Muscle layer of duodenum (tissue), 2 donors: ENCODE data around the gene MSLN.
"Not testable (repeated sequence)": the region's sequence is repeated elsewhere in the genome, so short reads cannot be mapped to it uniquely, and the experiment has no call there.

ENCODE experiments used
- H3K27ac ChIP-seq: one replicate; pipeline ENCODE4 v1.7.0; 2013; ENCODE audit warnings: mild to moderate bottlenecking, low read length
- H3K27me3 ChIP-seq: one replicate; pipeline ENCODE4 v1.7.0; 2013; ENCODE audit warnings: low read depth, mild to moderate bottlenecking, control low read depth, low read length
- H3K36me3 ChIP-seq, 2 donors: one replicate each; pipeline ENCODE4 v1.7.0; 2013; ENCODE audit warnings: low read length in 2 of 2, control low read depth in 1 of 2, mild to moderate bottlenecking in 1 of 2; ENCODE audit not compliant: insufficient read depth in 2 of 2, control insufficient read depth in 1 of 2
- H3K4me1 ChIP-seq, 2 donors: one replicate each; pipeline ENCODE4 v1.7.0; 2013; ENCODE audit warnings: low read length in 2 of 2, mild to moderate bottlenecking in 2 of 2, control low read depth in 1 of 2, moderate library complexity in 1 of 2; ENCODE audit not compliant: insufficient read depth in 2 of 2, control insufficient read depth in 1 of 2
- H3K4me3 ChIP-seq, 2 donors: one replicate each; pipeline ENCODE4 v1.7.0; 2013; ENCODE audit warnings: low read length in 2 of 2, low read depth in 1 of 2, mild to moderate bottlenecking in 1 of 2
- H3K9me3 ChIP-seq, 2 donors: one replicate each; pipeline ENCODE4 v1.7.0; 2013; ENCODE audit warnings: low read length in 2 of 2, control low read depth in 1 of 2, mild to moderate bottlenecking in 1 of 2; ENCODE audit not compliant: control insufficient read depth in 1 of 2
- donor health status: healthy.

The MSLN gene

DNA sequence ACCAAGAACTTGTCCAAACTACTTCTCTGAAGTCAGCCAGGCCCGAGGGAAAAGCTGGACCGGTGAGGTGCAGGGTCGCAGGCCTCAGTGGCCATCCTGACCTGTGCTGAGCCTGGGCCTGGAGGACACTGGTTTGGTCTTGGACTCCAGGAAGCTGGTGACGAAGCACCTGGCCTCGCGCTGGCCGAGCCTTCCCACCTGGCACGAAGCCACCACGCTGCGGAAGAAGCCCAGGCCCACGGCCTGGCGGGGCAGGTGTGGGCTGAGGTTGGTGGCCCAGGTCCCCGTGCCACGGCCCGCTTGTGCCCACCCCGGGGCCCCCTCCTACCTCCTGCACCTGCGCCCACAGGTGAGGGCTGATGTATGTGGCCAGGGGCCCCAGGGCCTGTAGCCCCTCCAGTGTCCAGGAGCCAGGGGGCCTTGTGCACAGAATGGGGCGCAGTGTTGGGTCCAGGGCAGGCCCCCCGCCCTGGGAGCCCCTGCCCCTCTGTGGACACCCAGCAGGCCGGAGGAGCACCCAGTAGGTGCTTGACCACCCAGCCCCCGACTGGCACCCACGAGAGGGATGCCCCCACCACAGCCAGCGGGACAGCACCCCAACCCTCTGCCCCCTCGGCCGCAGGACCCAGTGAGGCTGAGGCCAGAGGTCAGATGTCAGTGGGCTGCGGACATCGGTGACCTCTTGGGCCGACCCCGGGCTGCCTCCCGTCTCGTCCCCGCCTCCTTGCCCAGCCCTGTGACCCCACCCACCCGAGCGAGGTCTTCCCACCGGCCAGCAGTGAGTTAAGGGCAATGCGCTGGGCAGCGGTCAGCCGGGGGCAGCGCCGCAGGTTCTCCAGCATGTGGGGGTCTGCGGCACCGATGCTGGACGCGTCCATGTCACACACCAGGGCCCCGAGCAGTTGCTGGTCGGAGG, 13.8 kb downstream of the MSLN start:
- Histone ChIP-seq H3K27ac (no peak overlapping the region), H3K9me3 (no peaks in the 10 kb centered on the region), H3K4me1 (no peaks in the 10 kb centered on the region), H3K27me3 (no peaks in the 10 kb centered on the region), H3K4me3 (no peak overlapping the region), H3K36me3 (no peaks in the 10 kb centered on the region)

DNA sequence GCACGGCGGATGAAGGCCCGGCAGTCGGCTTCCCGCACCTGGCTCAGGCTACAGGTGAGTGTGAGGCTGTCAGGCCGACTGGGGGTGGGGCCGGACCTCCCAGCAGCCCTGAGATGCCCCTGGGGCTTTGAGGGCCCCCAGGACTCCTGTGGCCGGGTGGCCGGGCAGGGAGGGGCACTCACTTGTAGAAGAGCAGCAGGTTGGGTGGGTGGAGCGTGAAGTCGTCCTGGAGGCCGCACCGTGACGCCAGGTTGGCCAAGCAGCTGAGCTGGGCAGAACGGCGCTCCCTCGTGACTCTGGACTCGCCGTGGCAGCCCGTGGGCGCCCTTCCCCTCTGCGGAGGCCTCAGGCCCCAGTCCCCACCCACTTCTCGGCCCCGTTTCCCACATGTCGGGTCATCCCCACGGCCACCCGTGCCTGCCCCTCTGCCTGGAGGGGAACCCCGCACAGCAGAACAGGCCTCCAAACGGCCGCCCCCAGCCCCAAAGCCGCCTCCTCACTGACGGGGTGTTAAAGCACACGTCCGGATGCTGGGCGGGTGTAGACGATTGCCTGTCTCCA, 14.8 kb downstream of the MSLN start:
- H3K36me3 ChIP-seq: no peaks in the 10 kb centered on the region
- no peaks in the 10 kb centered on the region for H3K27me3 ChIP-seq
- no peak overlapping the region for H3K27ac ChIP-seq
- no peaks in the 10 kb centered on the region for H3K9me3 ChIP-seq
- no peaks in the 10 kb centered on the region for H3K4me1 ChIP-seq
- no peak overlapping the region for H3K4me3 ChIP-seq

DNA sequence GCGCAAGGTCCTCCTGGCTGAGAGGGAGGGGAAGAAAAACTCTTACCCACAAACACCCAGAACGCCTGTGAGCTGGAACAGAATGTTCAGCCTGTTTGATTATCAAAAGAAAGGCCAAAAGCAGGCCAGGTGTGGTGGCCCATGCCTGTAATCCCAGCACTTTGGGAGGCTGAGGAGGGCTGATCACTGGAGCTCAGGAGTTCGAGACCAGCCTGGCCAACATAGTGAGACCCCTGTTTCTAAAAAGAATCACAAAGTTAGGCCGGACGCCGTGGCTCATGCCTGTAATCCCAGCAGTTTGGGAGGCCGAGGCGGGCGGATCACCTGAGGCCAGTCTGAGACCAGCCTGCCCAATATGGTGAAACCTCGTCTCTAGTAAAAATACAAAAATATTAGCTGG, 15.8 kb downstream of the MSLN start:
- not testable (repeated sequence) for H3K4me1 ChIP-seq, H3K4me3 ChIP-seq, H3K27me3 ChIP-seq, H3K36me3 ChIP-seq, H3K27ac ChIP-seq, H3K9me3 ChIP-seq

DNA sequence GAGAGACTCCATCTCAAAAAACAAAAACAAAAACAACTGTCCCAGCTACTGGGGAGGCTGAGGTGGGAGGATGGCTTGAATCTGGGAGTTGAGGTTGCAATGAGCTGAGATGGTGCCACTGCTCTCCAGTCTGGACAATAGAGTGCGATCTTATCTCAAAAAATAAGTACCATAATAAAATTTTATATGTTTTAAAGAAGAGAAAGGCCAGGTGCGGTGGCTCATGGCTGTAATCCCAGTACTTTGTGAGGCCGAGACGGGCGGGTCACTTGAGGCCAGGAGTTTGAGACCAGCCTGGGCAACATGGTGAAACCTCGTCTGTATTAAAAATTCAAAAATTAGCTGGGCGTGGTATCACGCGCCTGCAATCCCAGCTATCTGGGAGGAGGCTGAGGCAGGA, 16.3 kb downstream of the MSLN start:
- Histone ChIP-seq H3K36me3 (no peaks in the 10 kb centered on the region), H3K27me3 (no peaks in the 10 kb centered on the region)

GRCh38 chr16:777826-778225, 17.3 kb downstream of the MSLN start:
- no peaks in the 10 kb centered on the region for H3K36me3 ChIP-seq
- no peaks in the 10 kb centered on the region for H3K27me3 ChIP-seq
- no peaks in the 10 kb centered on the region for H3K9me3 ChIP-seq
- H3K4me1 ChIP-seq: no peaks in the 10 kb centered on the region
- no peak overlapping the region for H3K27ac ChIP-seq
- H3K4me3 ChIP-seq: no peak overlapping the region

More for the DNA sequence above, 16.3 kb downstream of the MSLN start:
- Histone ChIP-seq H3K4me1 (no peaks in the 10 kb centered on the region), H3K4me3 (no peak overlapping the region), H3K27ac (no peak overlapping the region), H3K9me3 (no peaks in the 10 kb centered on the region)

DNA sequence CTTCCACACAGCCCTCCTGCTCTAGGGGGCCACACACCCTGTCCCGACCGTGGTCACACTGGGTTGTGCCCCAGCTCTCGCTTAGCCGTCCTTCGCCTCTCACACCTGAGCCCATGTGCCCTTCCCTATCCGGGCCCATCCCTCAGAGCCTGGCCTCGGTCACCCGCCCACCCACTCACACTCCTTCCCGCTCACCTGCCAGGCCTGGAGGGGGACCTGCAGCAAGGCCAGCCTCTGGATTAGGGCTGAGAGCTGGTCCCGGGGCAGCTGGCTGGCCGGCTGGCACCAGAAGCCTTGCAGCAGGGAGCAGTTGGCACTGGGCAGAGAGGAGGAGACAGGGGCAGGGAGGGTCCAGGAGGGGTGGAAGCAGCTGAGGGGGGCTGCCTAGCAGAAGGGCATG, 17.9 kb downstream of the MSLN start:
- H3K27ac ChIP-seq: no peak overlapping the region
- no peak overlapping the region for H3K4me3 ChIP-seq
- no peaks in the 10 kb centered on the region for H3K27me3 ChIP-seq
- H3K36me3 ChIP-seq: no peaks in the 10 kb centered on the region
- H3K9me3 ChIP-seq: no peaks in the 10 kb centered on the region
- H3K4me1 ChIP-seq: peaks cover 0 to 1% of the 10 kb centered on the region in 2 donors

GRCh38 chr16:778909-779527, 18.5 kb downstream of the MSLN start:
- Histone ChIP-seq H3K9me3 (no peaks in the 10 kb centered on the region), H3K4me1 (peaks cover 0 to 5% of the 10 kb centered on the region in 2 donors), H3K4me3 (no peak overlapping the region), H3K27me3 (no peaks in the 10 kb centered on the region), H3K27ac (no peak overlapping the region), H3K36me3 (no peaks in the 10 kb centered on the region)

DNA sequence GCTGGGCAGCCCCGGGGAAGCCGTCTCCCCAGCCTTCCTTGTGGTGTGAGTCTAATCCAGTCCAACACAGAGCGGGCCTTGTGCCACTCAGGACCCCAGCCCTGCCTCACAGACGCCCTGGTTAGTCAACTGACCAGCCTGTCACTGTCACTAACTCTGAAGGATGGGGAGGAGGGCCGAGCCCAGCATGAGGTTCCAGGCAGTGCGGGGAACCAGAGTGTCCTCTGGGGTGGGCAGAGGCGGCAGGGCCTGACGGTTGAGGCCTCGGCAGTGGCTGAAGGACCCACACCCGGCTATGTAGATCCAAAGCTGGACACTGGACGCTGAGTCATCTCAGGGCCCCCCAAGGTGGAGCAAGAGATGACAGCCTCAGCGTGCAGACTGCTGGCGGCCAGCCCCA, 19.0 kb downstream of the MSLN start:
- Histone ChIP-seq H3K4me3 (no peak overlapping the region), H3K27ac (no peak overlapping the region), H3K27me3 (no peaks in the 10 kb centered on the region), H3K9me3 (no peaks in the 10 kb centered on the region), H3K36me3 (no peaks in the 10 kb centered on the region), H3K4me1 (peaks cover 0 to 5% of the 10 kb centered on the region in 2 donors)

DNA sequence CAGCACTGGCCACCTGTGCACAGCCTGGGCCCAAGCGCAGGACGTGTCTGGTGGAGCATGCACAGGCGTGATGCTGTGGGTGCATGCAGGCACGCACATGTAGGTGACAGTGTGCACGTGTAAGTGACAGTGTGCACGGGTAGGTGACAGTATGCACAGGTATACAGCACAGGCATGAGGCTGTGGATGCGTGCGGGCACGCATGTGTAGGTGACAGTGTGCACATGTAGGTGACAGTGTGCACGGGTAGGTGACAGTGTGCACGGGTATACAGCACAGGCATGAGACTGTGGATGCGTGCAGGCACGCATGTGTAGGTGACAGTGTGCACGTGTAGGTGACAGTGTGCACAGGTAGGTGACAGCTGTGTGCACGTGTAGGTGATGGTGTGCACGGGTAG, 19.8 kb downstream of the MSLN start:
- Histone ChIP-seq H3K9me3 (no peaks in the 10 kb centered on the region), H3K36me3 (no peaks in the 10 kb centered on the region), H3K4me1 (peaks cover 0 to 5% of the 10 kb centered on the region in 2 donors), H3K27ac (no peak overlapping the region), H3K4me3 (no peak overlapping the region), H3K27me3 (no peaks in the 10 kb centered on the region)

DNA sequence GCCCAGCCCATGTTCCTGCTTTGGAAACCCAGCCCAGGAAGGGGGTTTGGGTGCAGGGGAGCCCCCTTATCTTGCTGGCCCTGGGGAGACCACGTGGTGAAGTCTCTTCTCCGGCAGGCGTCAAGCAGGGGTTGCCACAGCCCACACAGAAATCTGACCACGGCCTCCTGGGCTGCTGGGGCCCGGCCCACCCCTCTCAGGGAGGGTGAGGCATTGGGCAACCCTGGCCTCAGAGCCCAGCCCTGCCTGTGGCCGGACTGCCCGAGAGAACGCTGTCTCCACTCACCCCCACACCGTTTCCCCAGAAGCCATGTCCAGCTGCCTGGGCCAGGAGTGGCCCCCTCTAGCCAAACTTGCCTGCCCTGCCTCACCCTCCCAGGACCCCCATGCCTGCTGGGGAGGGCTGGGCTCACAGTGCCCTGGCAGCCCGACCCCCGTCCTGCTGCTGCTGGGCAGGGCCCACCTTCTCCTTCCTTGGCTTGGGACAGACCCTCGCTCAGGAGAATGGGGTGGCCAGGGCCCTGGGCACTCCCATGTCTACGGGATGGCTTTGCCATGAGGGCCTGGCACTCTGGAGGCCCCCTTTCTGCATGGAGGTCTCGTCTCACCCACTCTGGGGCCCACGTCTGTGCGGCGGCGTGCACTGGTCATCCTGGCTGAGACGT, 20.9 kb downstream of the MSLN start:
- Histone ChIP-seq H3K36me3 (peaks cover 0 to 6% of the 10 kb centered on the region in 2 donors), H3K9me3 (no peaks in the 10 kb centered on the region), H3K4me3 (no peak overlapping the region), H3K27me3 (no peaks in the 10 kb centered on the region), H3K4me1 (peaks cover 0 to 5% of the 10 kb centered on the region in 2 donors), H3K27ac (no peak overlapping the region)

- H3K27ac ChIP-seq: no peak overlapping the region
- no peaks in the 10 kb centered on the region for H3K27me3 ChIP-seq
- H3K4me1 ChIP-seq: peaks cover 0 to 11% of the 10 kb centered on the region in 2 donors
- H3K4me3 ChIP-seq: no peak overlapping the region
- peaks cover 0 to 6% of the 10 kb centered on the region in 2 donors for H3K36me3 ChIP-seq
- H3K9me3 ChIP-seq: no peaks in the 10 kb centered on the region
These were observed 21.7 kb downstream of the MSLN start for GRCh38 chr16:782258-782657.
